Activated naive CD4-positive, alpha-beta T cell treated with anti-CD3 and anti-CD28 coated beads, Interleukin-2, amount 50 U/mL, for 16 hours (primary cell): ENCODE data around the gene MAP9.
A peak's percentile ranks its signal among the peaks of the same experiment; 100 is the strongest.
"Not testable (repeated sequence)": the region's sequence is repeated elsewhere in the genome, so short reads cannot be mapped to it uniquely, and the experiment has no call there.

ENCODE experiments used
- DNase-seq: peaks from one replicate; pipeline ENCODE4 v3.0.0-alpha.2; 2020

MAP9 gene

DNA sequence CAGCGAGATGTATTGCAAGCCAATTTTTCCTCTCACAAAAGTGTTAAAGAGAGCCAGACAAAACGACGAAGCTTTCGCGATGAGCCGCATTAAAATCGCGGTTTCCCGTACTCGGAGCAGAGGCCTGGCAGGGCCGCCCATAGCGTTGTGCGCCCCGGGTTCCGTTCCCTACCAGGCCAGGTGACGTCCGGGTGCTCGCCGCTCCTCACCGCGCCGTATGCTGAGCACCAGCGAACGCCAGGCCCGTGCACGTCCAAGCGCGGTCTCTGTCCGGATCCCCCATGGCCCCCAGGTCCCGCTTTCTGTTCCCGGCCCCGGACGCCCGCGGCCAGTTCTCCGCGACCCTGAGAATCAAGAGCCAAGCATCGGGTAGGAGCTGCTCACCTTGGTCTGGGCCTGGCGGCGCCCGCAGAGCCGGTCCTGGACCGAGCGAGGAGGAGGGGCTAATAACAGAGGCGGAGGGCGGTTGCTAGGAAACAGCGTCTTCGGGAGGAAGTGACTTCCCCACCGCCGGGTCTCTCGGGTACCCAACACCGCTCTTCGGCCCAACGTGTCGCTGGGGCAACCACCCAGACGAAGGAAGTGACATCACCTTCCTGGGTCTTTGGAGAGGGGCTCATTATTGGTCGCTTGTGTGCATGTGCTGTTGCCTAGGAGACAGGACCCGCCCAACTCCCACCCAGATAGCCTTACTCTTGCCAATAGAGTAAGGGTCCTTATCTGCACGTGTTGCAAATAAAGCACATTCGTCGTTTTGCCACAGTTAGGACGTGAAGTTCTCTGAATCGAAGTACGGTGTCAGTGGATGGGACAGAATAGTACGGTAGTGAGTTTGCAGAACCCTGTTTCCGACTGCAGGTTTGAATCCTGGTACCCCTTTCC lies at the start of gene MAP9:
TSS of gene MAP9 (minus strand) at position 579 of the 882 bp plus-strand sequence. CDS start 1,115 bp downstream, outside the sequence.
- DNase-seq = peak; percentile 88

DNA sequence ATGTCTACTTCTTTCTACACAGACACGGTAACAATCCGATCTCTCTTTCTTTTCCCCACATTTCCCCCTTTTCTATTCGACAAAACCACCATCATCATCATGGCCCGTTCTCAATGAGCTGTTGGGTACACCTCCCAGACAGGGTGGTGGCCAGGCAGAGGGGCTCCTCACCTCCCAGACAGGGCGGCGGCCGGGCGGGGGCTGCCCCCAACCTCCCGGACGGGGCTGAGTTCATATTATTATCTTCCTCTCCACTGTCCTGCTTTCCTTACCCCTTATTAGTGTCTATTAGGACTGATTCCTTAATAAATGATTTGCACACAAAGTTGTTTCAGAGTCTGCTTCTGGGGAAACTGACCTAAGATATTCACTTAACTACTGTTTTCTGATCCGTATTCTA lies 48.0 kb upstream of the MAP9 start:
- not testable (repeated sequence) for DNase-seq

DNA sequence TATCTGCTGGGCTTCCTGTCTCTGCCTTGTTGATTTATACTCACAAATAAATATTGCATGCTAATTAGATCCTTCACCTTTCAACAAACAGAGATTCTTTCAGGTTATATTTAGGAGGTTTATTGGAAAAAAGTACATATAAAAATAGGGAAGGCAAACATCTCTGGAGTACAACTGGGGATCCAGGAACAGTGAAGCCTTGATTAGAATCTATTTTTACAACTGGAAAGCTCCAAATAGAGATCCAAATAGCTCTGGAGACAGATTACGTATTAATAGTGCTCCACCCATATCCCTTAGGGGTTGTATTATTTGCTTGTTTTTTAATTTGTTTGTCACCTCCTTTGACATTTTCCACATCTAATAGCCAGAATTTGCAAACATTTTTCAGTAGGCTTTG lies 46.9 kb upstream of the MAP9 start:
- DNase-seq = no peak

DNA sequence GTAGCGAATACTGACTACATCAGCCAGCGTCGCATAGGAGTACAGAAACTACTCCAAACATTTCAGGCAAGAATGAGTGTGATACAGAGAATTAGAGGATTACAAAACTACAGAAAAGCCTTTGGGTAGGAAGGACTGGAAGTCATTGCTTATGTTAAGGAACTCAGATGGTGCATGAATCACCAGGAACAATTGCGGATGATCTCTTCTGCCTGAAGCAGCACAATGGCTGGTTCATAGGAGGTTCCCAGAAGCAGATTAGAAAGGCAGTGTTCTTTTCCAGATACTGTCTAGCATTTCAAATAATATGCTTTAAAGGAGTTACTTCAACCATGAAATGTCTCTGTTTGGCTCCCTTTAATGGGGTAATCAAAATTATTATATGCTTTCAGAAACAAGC lies 42.5 kb upstream of the MAP9 start:
- no peak for DNase-seq

DNA sequence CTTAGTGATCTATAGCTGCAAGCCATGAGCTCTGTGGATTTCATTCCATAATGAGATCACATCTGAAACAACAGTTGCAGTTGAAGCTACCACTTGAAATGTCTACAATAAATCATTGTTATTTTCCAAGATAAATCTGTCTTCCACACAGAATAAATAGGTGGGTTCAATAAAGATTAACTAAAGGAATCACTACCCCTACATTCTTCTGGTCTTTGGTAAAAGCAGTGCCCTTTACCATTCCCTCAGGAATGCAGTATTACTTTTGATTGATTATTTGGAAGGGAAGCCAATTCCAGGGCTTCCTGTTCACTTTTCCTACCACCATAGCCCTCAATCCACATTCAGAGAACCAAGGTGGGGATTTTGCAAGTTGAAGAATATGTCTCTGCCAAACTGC lies 38.9 kb upstream of the MAP9 start:
- no peak for DNase-seq

DNA sequence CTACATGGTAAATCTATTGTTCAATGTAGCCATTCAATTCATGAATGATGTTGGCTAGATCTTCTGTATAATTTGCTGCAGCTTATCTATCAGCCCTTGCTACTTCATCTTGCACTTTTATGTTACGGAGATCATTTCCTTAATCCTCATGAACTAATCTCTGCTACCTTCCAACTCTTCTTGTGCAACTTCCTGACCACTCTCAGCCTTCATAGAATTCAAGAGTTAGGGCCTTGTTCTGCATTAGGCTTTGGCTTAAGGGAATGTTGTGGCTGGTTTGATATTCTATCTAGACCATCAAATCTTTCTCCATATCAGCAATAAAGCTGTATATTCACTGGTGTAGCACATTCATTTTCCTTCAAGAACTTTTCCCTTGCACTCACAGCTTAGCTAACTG lies 36.7 kb upstream of the MAP9 start:
- DNase-seq = no peak

DNA sequence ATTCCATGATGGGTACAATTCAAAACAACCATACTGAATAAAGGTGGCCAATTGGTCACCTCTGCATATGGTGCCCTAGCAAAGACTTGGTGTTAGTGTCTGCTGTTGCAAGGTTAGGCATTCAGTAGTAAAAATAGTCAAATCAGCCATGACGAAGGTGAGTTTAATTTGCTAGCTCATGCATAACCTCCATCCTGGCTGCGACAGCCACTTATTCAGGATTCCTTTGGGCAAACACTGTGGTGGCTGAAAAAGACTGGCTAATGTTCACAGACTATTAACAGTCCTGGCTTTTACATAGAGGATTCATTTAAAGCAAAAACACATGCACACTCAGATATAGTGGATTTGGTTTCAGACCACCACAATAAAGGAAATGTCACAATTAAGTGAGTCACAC lies 34.8 kb upstream of the MAP9 start:
- no peak for DNase-seq

DNA sequence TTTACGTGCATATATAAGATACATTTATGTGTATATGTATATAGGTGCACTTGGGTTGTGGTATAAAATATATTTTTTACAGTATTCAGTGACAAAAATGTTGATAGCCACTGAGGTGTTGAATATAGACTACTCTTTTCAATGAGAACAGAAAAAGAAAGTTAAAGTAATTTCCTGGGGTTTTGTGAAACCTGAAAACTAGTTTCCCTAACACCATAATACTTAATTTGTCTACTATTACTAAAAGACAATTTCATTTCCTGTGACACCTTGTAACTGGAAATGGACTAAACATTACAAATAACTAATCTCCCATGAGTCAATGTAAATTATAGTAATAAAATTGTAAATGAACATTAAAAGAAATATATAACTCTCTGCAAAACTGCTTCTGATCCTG lies 32.0 kb upstream of the MAP9 start:
- DNase-seq = no peak

DNA sequence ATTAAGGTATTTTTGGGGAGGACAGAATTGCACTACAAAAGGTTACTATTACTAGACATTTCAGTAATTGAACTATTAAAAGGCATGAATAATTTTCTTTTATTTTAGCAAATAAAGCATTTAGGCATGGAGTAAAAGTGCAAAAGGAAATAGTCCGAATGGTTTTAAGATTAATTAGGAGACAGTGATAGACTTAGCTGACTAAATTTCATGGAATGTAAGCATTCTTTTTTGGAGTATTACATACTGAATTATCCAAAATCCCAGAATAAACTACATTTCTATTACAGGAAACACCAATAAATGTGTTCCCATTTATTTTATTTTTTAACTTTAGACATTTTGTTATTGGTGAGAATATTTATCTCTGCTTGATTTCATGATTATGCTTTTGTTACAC lies 30.7 kb upstream of the MAP9 start:
- DNase-seq = no peak

DNA sequence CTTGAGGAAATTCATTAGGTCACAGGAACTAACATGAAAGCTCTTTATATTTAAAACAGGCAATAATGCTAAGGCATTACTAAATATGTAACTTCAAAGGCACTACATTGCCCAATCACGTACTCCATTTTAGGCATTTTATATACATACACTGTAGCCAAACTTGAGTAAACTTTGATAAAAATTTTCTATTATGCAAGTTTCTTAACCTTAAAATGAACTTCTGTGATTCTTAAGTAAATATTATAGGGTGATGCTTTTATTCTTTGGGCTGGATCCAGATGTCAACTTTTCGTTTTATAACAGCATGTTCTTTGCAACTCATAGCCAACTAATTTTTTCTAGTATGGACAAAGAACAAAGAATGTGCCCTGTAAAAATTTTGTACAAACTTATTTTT lies 28.3 kb upstream of the MAP9 start:
- no peak for DNase-seq

DNA sequence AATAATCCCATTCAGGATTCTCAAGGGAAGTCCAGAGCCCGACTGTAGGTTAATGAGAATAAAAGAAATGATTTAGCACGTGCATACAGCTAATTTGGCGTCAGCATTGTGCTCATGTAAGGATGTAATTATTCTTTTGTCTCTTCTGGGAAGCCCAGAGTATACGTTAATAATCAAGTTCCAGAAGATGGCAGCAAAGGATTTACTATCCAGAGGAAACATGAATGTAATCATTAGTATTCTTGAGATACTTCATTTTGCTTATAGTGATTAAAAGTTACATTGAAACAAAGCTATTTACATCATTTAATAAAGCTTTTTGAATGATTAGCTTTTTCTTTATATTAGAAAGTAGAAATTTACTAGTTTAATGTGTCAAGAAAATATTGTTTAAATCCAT lies 27.1 kb upstream of the MAP9 start:
- no peak for DNase-seq

DNA sequence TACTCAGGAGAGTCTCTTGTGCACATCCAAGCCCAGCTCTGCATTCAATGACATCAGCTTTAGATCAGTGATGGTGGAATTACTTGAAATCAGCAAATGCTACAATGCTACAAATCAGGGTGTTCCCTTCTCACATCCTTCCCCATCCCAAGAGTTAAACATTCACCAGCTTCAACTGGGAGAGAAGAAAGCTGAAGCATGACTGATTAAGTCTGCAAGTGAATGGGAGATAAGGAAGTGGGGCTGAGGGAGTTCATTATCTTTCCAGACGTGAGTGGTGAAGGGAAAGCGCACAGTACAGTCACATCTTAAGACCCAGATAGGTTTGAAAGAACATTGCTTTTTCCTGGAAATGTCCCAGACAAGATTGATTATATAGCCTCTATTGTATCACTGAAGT lies 26.2 kb upstream of the MAP9 start:
- DNase-seq = no peak

DNA sequence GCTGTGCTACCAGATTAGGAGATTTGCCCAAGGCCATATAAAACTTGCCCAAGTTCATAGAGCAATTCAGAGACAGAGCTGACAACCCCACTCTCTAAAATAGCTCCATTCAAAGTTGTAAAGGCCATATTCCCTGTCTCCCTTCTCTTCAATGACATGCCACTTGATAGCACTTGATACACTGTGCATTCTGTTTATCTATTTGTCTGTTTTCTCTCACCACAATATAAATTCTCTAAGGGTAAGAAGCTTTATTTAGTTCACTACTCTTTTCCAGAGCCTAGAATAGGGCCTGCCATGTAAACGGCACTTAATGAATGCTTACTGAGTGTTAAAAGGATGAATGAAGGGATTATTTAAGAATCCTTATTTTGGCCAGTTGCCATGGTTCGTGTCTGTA lies 24.1 kb upstream of the MAP9 start:
- DNase-seq = no peak

DNA sequence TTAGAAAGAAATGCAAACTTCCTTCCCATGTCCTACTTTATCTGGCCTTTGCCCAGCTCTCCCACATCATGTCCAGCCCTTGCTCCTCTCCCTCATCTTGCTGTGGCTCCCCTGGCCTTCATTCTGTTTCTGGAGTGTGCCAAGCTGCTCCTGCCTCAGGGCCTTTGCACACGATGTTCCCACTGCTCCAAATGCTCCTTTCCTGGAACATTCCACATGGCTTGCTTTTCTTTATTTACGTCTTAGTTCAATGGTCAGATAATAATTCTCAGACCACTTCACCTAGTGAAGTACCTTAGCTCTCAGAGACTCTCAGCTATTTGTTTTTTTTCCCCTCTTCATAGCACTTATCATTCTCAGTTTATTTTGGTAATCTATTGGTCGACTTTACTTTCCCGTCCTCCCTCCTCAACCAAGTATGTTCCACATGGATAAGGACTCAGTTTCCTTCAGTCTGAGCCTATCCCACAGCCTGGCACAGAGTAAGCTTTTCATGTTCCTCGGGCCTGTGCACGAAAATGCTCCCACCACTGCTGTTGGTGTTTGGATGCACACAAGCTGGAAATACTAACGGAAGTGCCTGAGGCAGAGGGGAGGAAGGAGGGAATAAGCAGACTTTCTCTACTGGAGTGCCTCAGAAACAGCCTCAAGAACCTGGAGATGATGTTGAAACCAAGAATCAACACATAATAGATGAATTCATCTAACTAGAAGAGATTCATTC lies 23.4 kb upstream of the MAP9 start:
- DNase-seq = no peak

DNA sequence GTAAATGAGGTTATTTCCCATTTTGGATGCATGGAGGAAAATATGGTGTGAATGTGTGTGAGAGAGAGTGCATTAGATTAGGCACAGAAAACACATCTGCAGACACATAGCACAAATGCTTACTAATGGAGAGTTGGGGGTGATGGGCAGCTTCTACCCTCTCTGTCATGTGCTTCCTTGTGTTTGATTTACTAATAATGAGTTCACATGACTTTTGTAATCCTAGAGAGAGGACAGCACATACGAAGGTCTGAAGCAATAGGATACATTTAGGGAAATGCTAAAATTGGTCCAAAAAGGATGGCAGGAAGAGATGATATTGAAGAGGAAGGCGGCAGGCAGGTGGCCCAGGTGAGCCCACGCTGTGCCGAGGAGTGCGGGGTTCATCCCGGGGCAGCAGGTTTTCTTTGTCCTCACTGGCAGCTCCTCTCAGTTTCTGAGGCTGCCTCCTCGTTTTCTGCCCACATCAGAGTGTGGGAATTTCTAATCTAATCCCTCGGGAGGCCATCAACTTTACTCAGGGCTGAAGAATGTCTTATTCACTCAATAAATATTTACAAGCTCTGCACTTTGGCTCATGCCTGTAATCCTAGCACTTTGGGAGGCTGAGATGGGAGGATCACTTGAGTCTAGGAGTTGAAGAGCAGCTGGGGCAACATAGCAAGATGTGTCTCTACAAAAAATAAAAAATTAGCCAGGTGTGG lies 15.9 kb upstream of the MAP9 start:
- DNase-seq = no peak

DNA sequence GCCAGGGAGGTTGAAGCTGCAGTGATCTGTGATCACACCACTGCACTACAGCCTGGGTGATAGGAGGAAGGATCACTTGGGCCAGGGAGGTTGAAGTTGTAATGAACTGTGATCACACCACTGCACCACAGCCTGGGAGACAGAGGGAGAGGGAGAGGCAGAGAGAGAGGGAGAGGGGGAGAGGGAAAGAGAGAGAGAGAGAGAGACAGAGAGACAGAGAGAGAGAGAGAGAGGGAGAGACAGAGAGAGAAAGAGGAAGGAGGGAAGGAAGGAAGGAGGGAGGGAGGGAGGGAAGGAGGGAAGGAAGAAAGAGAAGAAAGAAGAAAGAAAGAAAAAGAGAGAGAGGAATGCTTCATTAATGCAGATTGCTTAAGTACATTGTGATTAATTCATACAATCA lies 15.2 kb upstream of the MAP9 start:
- DNase-seq = no peak

DNA sequence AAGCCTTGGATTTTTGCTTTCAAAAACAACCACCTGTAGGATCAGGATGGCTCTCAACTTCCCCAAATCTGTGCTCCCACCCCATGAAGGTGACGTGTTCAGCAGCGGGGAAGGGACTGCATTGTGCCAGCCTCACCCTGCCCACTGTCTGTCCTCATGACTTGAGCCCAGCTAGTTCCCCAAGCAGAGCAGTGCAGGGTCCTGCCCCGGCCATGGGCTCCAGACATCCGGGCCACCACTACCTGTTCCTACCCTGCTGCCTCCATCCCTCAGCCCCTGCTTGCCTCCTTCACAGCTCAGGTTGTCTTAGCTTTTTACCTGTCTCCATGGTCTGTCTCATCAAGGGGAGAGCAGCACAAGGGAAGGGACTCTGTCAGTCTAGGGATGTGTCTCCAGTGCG lies 11.4 kb upstream of the MAP9 start:
- no peak for DNase-seq

DNA sequence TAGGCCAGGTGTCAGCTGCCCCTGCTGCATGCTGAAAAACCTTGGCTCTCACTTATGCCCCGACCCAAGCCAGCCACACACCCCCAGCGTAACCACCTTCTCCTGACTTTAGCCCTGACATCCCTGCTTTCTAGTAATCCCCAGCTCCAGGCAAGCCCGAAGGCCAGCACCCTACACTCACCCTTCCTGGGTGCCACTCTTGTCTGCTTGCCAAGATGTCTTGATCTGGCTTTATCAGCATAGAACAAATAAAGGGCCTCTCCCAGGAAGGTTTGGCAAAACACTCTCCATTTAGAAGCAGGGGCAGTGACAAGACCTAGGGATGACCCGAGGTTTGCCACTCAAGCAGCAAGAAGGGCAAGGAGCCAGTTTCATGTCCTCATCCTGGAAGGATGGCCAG lies 6.8 kb upstream of the MAP9 start:
- DNase-seq = no peak

DNA sequence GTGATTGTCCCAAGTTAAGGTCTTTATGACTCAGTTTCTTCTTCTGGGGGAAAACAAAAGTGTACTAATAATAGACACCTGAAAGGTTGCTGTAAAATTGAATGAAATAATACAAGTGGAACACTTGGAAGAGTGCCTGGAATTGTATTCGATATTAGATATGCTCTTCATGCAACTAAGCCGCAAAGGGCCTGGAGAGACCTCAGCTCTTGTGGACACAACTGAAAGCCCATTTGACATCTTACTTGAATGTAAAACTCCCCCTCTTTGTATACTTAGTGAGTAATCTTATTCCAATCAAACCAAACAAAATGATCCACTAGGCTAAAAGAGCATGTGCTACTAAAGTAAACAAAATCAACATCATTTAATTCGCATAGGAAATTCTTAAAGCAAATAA lies 511 bp upstream of the MAP9 start:
- DNase-seq = no peak

DNA sequence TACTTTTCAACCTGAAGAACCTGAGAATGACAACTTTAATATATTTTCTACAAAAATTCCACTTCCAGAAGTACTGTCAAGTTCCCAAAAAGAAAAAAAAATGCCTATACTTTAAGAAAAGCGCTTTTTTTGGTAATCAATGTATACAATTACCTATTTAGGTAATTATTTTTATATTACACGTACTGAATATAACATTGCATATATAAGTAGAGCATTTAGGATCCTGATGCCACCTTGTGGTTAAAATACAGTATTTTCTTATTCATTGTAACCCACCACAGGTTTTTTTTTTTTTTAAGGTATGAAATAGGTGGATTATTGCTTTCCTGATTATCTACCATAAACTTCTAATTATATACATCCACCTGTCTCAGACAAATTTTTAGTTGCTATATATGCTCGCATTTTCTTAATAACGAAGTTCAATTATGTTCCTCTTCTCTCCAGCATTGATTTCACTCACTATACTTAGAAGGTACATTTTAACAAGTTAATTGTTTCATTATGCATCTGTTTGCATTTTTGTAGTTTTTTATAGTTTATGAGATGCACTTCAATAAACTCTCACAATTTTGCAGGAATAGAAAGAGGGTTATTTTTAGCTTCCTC lies 5.2 kb downstream of the MAP9 start:
- no peak for DNase-seq

DNA sequence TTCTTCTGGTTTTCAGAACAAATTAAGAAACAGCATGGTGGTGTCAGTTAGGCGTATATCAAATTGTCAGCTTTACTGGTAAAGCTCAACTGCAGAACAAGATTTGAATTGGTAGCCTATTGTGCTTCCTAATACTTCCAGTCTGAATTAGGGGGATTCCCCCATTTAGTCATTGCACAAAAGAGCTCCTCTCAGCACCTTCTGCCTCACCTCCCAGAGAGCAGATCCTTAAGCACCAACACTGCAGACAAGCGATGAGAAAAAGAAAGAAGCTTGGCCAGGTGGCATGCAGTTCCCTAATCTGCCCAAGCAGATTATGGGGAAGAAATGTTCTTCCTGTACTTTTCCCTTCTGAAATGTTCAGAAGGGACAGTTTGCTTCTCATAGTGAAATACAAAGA lies 9.2 kb downstream of the MAP9 start:
- no peak for DNase-seq

DNA sequence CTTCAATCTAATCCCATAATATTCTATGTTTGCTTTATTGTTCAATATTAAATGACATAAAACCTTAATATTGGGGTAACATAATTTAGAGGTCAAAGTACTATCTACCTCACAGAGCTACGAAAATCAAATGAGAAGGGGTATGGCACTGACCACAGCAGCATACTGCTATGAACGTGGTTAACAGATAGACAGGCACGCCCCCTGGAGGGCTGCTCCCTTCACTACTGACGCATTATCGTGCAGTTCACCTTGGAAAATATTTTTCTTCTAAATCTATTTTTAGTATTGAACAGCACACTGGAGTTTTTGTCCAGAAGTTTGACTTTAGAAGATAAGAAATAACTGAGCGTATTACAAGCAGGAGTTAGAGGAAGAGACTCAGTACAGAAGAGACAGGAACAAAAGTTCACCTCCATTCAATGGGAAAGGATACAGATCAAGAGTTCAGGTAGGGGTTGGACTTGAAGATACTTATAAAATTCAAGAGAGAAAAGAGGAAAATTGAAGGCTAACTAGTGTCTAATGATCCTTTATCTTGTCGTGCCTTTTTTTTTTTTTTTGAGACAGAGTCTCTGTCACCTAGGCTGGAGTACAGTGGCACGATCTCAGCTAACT lies 22.7 kb downstream of the MAP9 start:
- peak; percentile 30 for DNase-seq

DNA sequence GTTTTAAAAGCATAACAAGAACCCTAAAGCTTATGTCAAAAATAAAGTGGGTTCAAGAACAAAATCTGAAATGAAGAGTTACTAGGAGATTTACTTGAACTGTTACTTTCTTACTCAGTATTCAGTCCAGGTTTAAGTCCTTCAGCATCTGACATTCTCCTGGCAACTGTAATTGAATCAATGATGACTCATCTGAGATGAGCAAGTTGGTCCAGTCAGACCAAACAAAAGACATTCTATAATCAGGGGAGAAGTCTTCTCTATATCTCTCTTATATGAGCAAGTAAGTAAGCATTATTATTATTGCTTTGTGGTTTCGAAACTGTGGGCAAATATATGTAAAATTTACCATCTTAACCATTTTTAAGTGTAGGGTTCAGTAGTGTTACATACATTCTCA lies 34.6 kb downstream of the MAP9 start:
- DNase-seq = no peak
